Memory B cell (primary cell): ENCODE data around the gene MDC1.
"Not testable (repeated sequence)": the region's sequence is repeated elsewhere in the genome, so short reads cannot be mapped to it uniquely, and the experiment has no call there.

Experiments used
- ATAC-seq: fragments of 150-1000 bp; cut with Tn5 transposase; 2 replicates; pipeline ENCODE4 v1.10.0; 2021; ENCODE audit warnings: low read depth, mild to moderate bottlenecking, moderate library complexity
- DNase-seq, 2 donors: peaks; one replicate each; pipeline ENCODE4 v3.0.0; 2022; ENCODE audit warnings: low spot score in 2 of 2
- H3K27ac Mint-ChIP-seq: one replicate; pipeline ENCODE4 v1.8.0; 2022; ENCODE audit warnings: mild to moderate bottlenecking, moderate library complexity, mixed read lengths
- H3K27me3 Mint-ChIP-seq: one replicate; pipeline ENCODE4 v1.8.0; 2022; ENCODE audit warnings: mixed read lengths
- H3K36me3 Mint-ChIP-seq: one replicate; pipeline ENCODE4 v1.8.0; 2022; ENCODE audit warnings: mild to moderate bottlenecking, mixed read lengths
- H3K4me1 Mint-ChIP-seq: one replicate; pipeline ENCODE4 v1.8.0; 2022; ENCODE audit warnings: mixed read lengths
- H3K4me3 Mint-ChIP-seq: one replicate; pipeline ENCODE4 v1.8.0; 2022; ENCODE audit warnings: mild to moderate bottlenecking, moderate library complexity, mixed read lengths
- H3K9me3 Mint-ChIP-seq: one replicate; pipeline ENCODE4 v1.8.0; 2022; ENCODE audit warnings: mixed read lengths

The MDC1 gene

GRCh38 chr6:30678964-30679726 lies 37.9 kb downstream of the MDC1 start:
- no peaks in the 10 kb centered on the region for H3K27me3 Mint-ChIP-seq
- H3K4me1 Mint-ChIP-seq = peaks cover 40% of the 10 kb centered on the region

GRCh38 chr6:30676660-30677285 lies 40.3 kb downstream of the MDC1 start:
- Mint-ChIP-seq H3K4me1 (peaks cover 32% of the 10 kb centered on the region), H3K27ac (peak overlapping the region; percentile 59), H3K9me3 (no peaks in the 10 kb centered on the region), H3K27me3 (no peaks in the 10 kb centered on the region), H3K36me3 (peaks cover 19% of the 10 kb centered on the region), H3K4me3 (no peak overlapping the region)
- no peak for DNase-seq
- no peak for ATAC-seq

More at GRCh38 chr6:30678964-30679726, 37.9 kb downstream of the MDC1 start:
- DNase-seq = peak; percentile 95 to 98
- peak overlapping the region; percentile 98 for H3K4me3 Mint-ChIP-seq
- peak; percentile 53 for ATAC-seq
- peaks cover 35% of the 10 kb centered on the region for H3K36me3 Mint-ChIP-seq
- H3K27ac Mint-ChIP-seq = peak overlapping the region; percentile 64
- no peaks in the 10 kb centered on the region for H3K9me3 Mint-ChIP-seq

- no peaks in the 10 kb centered on the region for H3K27me3 Mint-ChIP-seq
- no peaks in the 10 kb centered on the region for H3K9me3 Mint-ChIP-seq
- peak; percentile 85 for ATAC-seq
Observed at GRCh38 chr6:30672445-30673253, 44.4 kb downstream of the MDC1 start, which contains the start of gene DHX16. DHX16 (minus strand) TSS chr6:30673006; CDS start chr6:30672841, 165 bp downstream.

GRCh38 chr6:30670760-30671527 lies 46.1 kb downstream of the MDC1 start:
- peaks cover 15% of the 10 kb centered on the region for H3K4me1 Mint-ChIP-seq
- DNase-seq (no peak), ATAC-seq (no peak)
- peak overlapping the region; percentile 28 for H3K4me3 Mint-ChIP-seq
- H3K9me3 Mint-ChIP-seq = no peaks in the 10 kb centered on the region
- H3K36me3 Mint-ChIP-seq = peaks cover 11% of the 10 kb centered on the region
- H3K27me3 Mint-ChIP-seq = no peaks in the 10 kb centered on the region
- no peak overlapping the region for H3K27ac Mint-ChIP-seq

More at GRCh38 chr6:30672445-30673253, 44.4 kb downstream of the MDC1 start, which contains the start of gene DHX16:
- DNase-seq = peak; percentile 89 to 93
- Mint-ChIP-seq H3K36me3 (peaks cover 16% of the 10 kb centered on the region), H3K27ac (peak within 1 kb of the TSS; percentile 58), H3K4me3 (peak within 1 kb of the TSS; percentile 90), H3K4me1 (peaks cover 19% of the 10 kb centered on the region)

GRCh38 chr6:30666300-30666699 lies 50.8 kb downstream of the MDC1 start:
- H3K36me3 Mint-ChIP-seq = peaks cover 34% of the 10 kb centered on the region
- H3K27ac Mint-ChIP-seq, ATAC-seq, H3K9me3 Mint-ChIP-seq, DNase-seq, H3K4me3 Mint-ChIP-seq, H3K27me3 Mint-ChIP-seq: not testable (repeated sequence)
- H3K4me1 Mint-ChIP-seq = peaks cover 10% of the 10 kb centered on the region

GRCh38 chr6:30664994-30665767 lies 51.9 kb downstream of the MDC1 start:
- Mint-ChIP-seq H3K4me1 (peaks cover 4% of the 10 kb centered on the region), H3K9me3 (no peaks in the 10 kb centered on the region), H3K27ac (no peak overlapping the region), H3K4me3 (no peak overlapping the region), H3K27me3 (no peaks in the 10 kb centered on the region), H3K36me3 (peaks cover 29% of the 10 kb centered on the region)
- no peak for DNase-seq
- no peak for ATAC-seq

GRCh38 chr6:30657922-30658321 lies 59.2 kb downstream of the MDC1 start:
- H3K9me3 Mint-ChIP-seq, H3K4me3 Mint-ChIP-seq, ATAC-seq, H3K27me3 Mint-ChIP-seq, DNase-seq, H3K4me1 Mint-ChIP-seq: not testable (repeated sequence)
- peak overlapping the region; percentile 22 for H3K27ac Mint-ChIP-seq
- peaks cover 49% of the 10 kb centered on the region for H3K36me3 Mint-ChIP-seq

GRCh38 chr6:30657454-30657853 lies 59.6 kb downstream of the MDC1 start:
- ATAC-seq = no peak
- no peaks in the 10 kb centered on the region for H3K4me1 Mint-ChIP-seq
- peaks cover 49% of the 10 kb centered on the region for H3K36me3 Mint-ChIP-seq
- H3K9me3 Mint-ChIP-seq = no peaks in the 10 kb centered on the region
- H3K4me3 Mint-ChIP-seq = no peak overlapping the region
- no peak for DNase-seq
- no peaks in the 10 kb centered on the region for H3K27me3 Mint-ChIP-seq
- peak overlapping the region; percentile 22 for H3K27ac Mint-ChIP-seq

- H3K4me1 Mint-ChIP-seq = no peaks in the 10 kb centered on the region
- H3K27me3 Mint-ChIP-seq = no peaks in the 10 kb centered on the region
- no peak overlapping the region for H3K4me3 Mint-ChIP-seq
- peaks cover 43% of the 10 kb centered on the region for H3K36me3 Mint-ChIP-seq
- H3K27ac Mint-ChIP-seq = no peak overlapping the region
- no peaks in the 10 kb centered on the region for H3K9me3 Mint-ChIP-seq
- ATAC-seq (no peak), DNase-seq (no peak)
Observed at GRCh38 chr6:30656513-30656912, 60.6 kb downstream of the MDC1 start.

GRCh38 chr6:30655743-30656094 lies 61.4 kb downstream of the MDC1 start:
- Mint-ChIP-seq H3K4me1 (peaks cover 5% of the 10 kb centered on the region), H3K27ac (no peak overlapping the region), H3K36me3 (peaks cover 41% of the 10 kb centered on the region), H3K27me3 (no peaks in the 10 kb centered on the region), H3K4me3 (no peak overlapping the region), H3K9me3 (no peaks in the 10 kb centered on the region)
- DNase-seq = no peak
- ATAC-seq = no peak

GRCh38 chr6:30654798-30655742 lies 62.0 kb downstream of the MDC1 start:
- Mint-ChIP-seq H3K9me3 (no peaks in the 10 kb centered on the region), H3K27me3 (no peaks in the 10 kb centered on the region), H3K27ac (peak overlapping the region; percentile 35), H3K36me3 (peaks cover 39% of the 10 kb centered on the region), H3K4me3 (no peak overlapping the region), H3K4me1 (peaks cover 5% of the 10 kb centered on the region)
- DNase-seq (no peak), ATAC-seq (no peak)

- Mint-ChIP-seq H3K4me1 (peaks cover 14% of the 10 kb centered on the region), H3K4me3 (no peak overlapping the region), H3K27ac (peak overlapping the region; percentile 67), H3K36me3 (peaks cover 20% of the 10 kb centered on the region), H3K27me3 (no peaks in the 10 kb centered on the region), H3K9me3 (no peaks in the 10 kb centered on the region)
- ATAC-seq (no peak), DNase-seq (no peak)
Observed at GRCh38 chr6:30651143-30651542, 65.9 kb downstream of the MDC1 start.
